HL-60 (cell line): ENCODE data around the gene SARS2.

ENCODE experiments used
- DNase-seq, 2 experiments: peaks; one replicate each; pipeline ENCODE4 v3.0.0-alpha.2; 2010 to 2020; ENCODE audit warnings: low read depth in 1 of 2, low spot score in 1 of 2
- H3K27ac ChIP-seq: fragments of 250-450 bp; sonication (Bioruptor Pico); replicated peaks from 2 replicates; pipeline ENCODE4 v1.5.1; 2020; ENCODE audit warnings: mild to moderate bottlenecking, moderate library complexity
- H3K27me3 ChIP-seq: fragments of 250-450 bp; sonication (Bioruptor Pico); 2 replicates; pipeline ENCODE4 v1.5.1; 2021; ENCODE audit warnings: mild to moderate bottlenecking, moderate library complexity; ENCODE audit not compliant: insufficient read depth, poor library complexity, severe bottlenecking
- H3K4me3 ChIP-seq: replicated peaks from 2 replicates; pipeline ENCODE4 v1.5.1; 2011; ENCODE audit warnings: mild to moderate bottlenecking, control low read depth, low read length; ENCODE audit not compliant: insufficient read depth
- CTCF ChIP-seq: IDR thresholded peaks from one replicate; pipeline ENCODE4 v1.5.1; 2011; ENCODE audit warnings: low read length, control low read depth, inconsistent platforms; ENCODE audit not compliant: insufficient read depth
- GABPA ChIP-seq: IDR thresholded peaks from 2 replicates; pipeline ENCODE4 v1.6.1; 2012; ENCODE audit warnings: low read depth
- POLR2AphosphoS5 ChIP-seq: IDR thresholded peaks from 2 replicates; pipeline ENCODE4 v1.6.1; 2012; ENCODE audit warnings: low read depth
- REST ChIP-seq: IDR thresholded peaks from 2 replicates; pipeline ENCODE4 v1.6.1; 2012; ENCODE audit warnings: low read depth; ENCODE audit not compliant: insufficient replicate concordance
- SPI1 ChIP-seq: IDR thresholded peaks from 2 replicates; pipeline ENCODE4 v1.6.1; 2012; ENCODE audit warnings: low read depth, mild to moderate bottlenecking, borderline replicate concordance

SARS2 gene

GRCh38 chr19:38907670-38908069, 22.9 kb downstream of the SARS2 start:
- no peak overlapping the region for H3K27ac ChIP-seq
- no peak for TF ChIP-seq POLR2AphosphoS5
- TF ChIP-seq REST, result no peak
- no peak for TF ChIP-seq SPI1
- no peak for TF ChIP-seq CTCF
- no peak for TF ChIP-seq GABPA
- no peak for DNase-seq
- H3K4me3 ChIP-seq, result no peak overlapping the region
- H3K27me3 ChIP-seq, result no peaks in the 10 kb centered on the region

- H3K27me3 ChIP-seq, result no peaks in the 10 kb centered on the region
- H3K27ac ChIP-seq, result no peak overlapping the region
- no peak for DNase-seq
- no peak for TF ChIP-seq SPI1
- no peak for TF ChIP-seq CTCF
- no peak for TF ChIP-seq POLR2AphosphoS5
- no peak for TF ChIP-seq GABPA
- no peak for TF ChIP-seq REST
- H3K4me3 ChIP-seq, result no peak overlapping the region
Observed at GRCh38 chr19:38907227-38907626, 23.3 kb downstream of the SARS2 start.

- DNase-seq, result no peak
- no peaks in the 10 kb centered on the region for H3K27me3 ChIP-seq
- H3K4me3 ChIP-seq, result no peak overlapping the region
- H3K27ac ChIP-seq, result no peak overlapping the region
- TF ChIP-seq REST (no peak), GABPA (no peak), SPI1 (no peak), POLR2AphosphoS5 (no peak), CTCF (no peak)
Observed at GRCh38 chr19:38905620-38906019, 24.9 kb downstream of the SARS2 start.
